ENCODE results near the gene FAM193A.

FAM193A gene

DNA sequence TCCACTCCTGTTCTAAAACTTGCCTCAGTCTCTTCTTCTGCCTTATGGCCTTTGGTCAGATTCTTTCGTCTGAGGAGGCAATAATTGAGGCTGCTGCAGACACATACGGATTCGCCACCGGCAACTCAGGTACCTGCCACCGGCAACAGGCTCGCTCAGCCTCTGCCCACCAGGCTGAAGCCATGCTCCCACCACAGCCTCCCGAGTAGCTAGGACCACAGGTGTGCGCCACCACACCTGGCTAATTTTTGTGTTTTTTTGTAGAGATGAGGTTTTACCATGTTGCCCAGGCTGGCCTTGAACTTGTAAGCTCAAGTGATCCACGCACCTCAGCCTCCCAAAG is 193.1 kb downstream of the FAM193A start:
- no peaks in the 10 kb centered on the region for H3K79me2 ChIP-seq (ENCODE audit: insufficient read depth, low read length)
- H3K9me3 ChIP-seq (ENCODE audit: insufficient read depth, low read length): no peaks in the 10 kb centered on the region
- no peaks in the 10 kb centered on the region for H3K36me3 ChIP-seq (ENCODE audit: low read length)
- H3K9me2 ChIP-seq (replicated peaks; ENCODE audit: insufficient read depth, low read length): no peaks in the 10 kb centered on the region
- no peak overlapping the region for H3K4me3 ChIP-seq (ENCODE audit: insufficient read depth, low read length, poor library complexity, severe bottlenecking)
- H3K9ac ChIP-seq (ENCODE audit: low read length): no peak overlapping the region
- H2AFZ ChIP-seq (ENCODE audit: low read depth, low read length, severe bottlenecking): no peak overlapping the region
- no peak overlapping the region for H3K4me2 ChIP-seq (ENCODE audit: low read depth, low read length, poor library complexity, severe bottlenecking)
- no peak overlapping the region for H3K27ac ChIP-seq (ENCODE audit: low read depth, low read length)
- no peaks in the 10 kb centered on the region for H3K27me3 ChIP-seq (ENCODE audit: low read length)
- TF ChIP-seq EZH2phosphoT487 (conservative IDR thresholded peaks at IDR 0.05; ENCODE audit: low read length) (no peak), CTCF (IDR thresholded peaks at IDR 0.05; ENCODE audit: insufficient read depth, low read length, poor library complexity, severe bottlenecking) (no peak)
- no peaks in the 10 kb centered on the region for H3F3A ChIP-seq (ENCODE audit: insufficient read depth)
- H4K20me1 ChIP-seq (ENCODE audit: low read depth, low read length): no peaks in the 10 kb centered on the region

DNA sequence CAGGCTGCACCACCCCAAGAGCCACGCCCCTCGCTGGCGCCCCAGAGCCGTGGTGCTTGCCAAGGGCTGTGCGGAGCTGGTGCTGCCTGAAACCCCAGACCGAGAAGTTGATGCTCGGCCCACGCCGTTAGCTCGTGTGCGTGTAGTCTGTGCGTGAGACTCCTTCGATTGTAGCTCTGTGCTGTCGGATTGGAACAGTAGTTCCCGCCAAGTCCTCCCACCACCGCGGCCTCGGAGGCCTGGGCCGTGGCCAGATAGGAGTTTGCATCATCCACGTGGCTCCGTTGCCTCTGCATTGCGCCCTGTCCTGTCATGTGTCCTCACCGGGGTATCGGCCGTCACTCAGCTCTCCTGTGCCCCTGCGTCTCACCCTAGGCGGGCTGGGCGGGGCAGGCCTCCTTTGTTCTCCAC is 195.5 kb downstream of the FAM193A start:
- no peak overlapping the region for H3K27ac ChIP-seq (ENCODE audit: low read depth, low read length)
- no peak overlapping the region for H3K4me2 ChIP-seq (ENCODE audit: low read depth, low read length, poor library complexity, severe bottlenecking)
- no peak overlapping the region for H2AFZ ChIP-seq (ENCODE audit: low read depth, low read length, severe bottlenecking)
- no peaks in the 10 kb centered on the region for H4K20me1 ChIP-seq (ENCODE audit: low read depth, low read length)
- H3K9me2 ChIP-seq (replicated peaks; ENCODE audit: insufficient read depth, low read length): no peaks in the 10 kb centered on the region
- no peaks in the 10 kb centered on the region for H3K27me3 ChIP-seq (ENCODE audit: low read length)
- no peak for TF ChIP-seq CTCF (IDR thresholded peaks at IDR 0.05; ENCODE audit: insufficient read depth, low read length, poor library complexity, severe bottlenecking)
- no peak for TF ChIP-seq EZH2phosphoT487 (conservative IDR thresholded peaks at IDR 0.05; ENCODE audit: low read length)
- H3K36me3 ChIP-seq (ENCODE audit: low read length): no peaks in the 10 kb centered on the region
- no peak overlapping the region for H3K9ac ChIP-seq (ENCODE audit: low read length)
- H3K9me3 ChIP-seq (ENCODE audit: insufficient read depth, low read length): no peaks in the 10 kb centered on the region
- no peaks in the 10 kb centered on the region for H3F3A ChIP-seq (ENCODE audit: insufficient read depth)
- no peaks in the 10 kb centered on the region for H3K79me2 ChIP-seq (ENCODE audit: insufficient read depth, low read length)
- H3K4me3 ChIP-seq (ENCODE audit: insufficient read depth, low read length, poor library complexity, severe bottlenecking): no peak overlapping the region

DNA sequence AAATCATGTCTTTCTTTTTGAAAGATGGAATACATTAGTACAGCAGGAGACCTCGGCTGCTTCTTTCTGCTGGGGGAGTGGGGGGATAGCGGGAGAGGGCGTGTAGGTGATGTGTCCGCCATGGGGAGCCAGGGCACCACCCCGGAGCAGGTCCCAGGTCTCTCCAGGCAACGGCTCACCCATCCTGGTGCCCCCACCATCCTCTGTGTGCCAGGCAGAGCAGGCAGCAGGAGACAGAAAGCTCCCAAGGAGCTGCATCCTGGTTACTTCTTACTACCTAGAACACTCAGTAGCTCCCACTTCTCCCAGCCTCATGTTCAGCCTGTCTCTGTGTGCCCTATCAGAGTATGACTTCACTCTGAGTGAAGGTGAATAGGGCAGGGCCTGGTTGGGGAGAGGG is 196.1 kb downstream of the FAM193A start:
- H4K20me1 ChIP-seq (ENCODE audit: low read depth, low read length): no peaks in the 10 kb centered on the region
- H3F3A ChIP-seq (ENCODE audit: insufficient read depth): no peaks in the 10 kb centered on the region
- H3K79me2 ChIP-seq (ENCODE audit: insufficient read depth, low read length): no peaks in the 10 kb centered on the region
- H3K4me2 ChIP-seq (ENCODE audit: low read depth, low read length, poor library complexity, severe bottlenecking): no peak overlapping the region
- no peaks in the 10 kb centered on the region for H3K9me3 ChIP-seq (ENCODE audit: insufficient read depth, low read length)
- H3K27ac ChIP-seq (ENCODE audit: low read depth, low read length): no peak overlapping the region
- H3K9ac ChIP-seq (ENCODE audit: low read length): no peak overlapping the region
- no peaks in the 10 kb centered on the region for H3K36me3 ChIP-seq (ENCODE audit: low read length)
- no peak overlapping the region for H3K4me3 ChIP-seq (ENCODE audit: insufficient read depth, low read length, poor library complexity, severe bottlenecking)
- H2AFZ ChIP-seq (ENCODE audit: low read depth, low read length, severe bottlenecking): no peak overlapping the region
- no peaks in the 10 kb centered on the region for H3K9me2 ChIP-seq (replicated peaks; ENCODE audit: insufficient read depth, low read length)
- no peaks in the 10 kb centered on the region for H3K27me3 ChIP-seq (ENCODE audit: low read length)
- TF ChIP-seq EZH2phosphoT487 (conservative IDR thresholded peaks at IDR 0.05; ENCODE audit: low read length) (no peak), CTCF (IDR thresholded peaks at IDR 0.05; ENCODE audit: insufficient read depth, low read length, poor library complexity, severe bottlenecking) (no peak)

Data from SU-DHL-6 (cell line).